SK-N-SH (cell line): ENCODE measurements around the gene TACC2. TPM values are rescaled to one million over a fixed set of nuclear protein-coding genes. Genes with fewer than 3 reads are reported as not detected.
A peak's percentile ranks its signal among the peaks of the same experiment; 100 is the strongest.

Experiments
- CTCF ChIA-PET: fragments of 300-600, 350-600 bp; formaldehyde crosslinking; extraction: SDS; loops from one replicate; lab custom pipeline; 2021; lab: Yijun Ruan, JAX
- POLR2A ChIA-PET: fragments of 350-600 bp; sonication (Branson Sonifier 250); formaldehyde crosslinking; extraction: SDS; loops from one replicate; lab custom pipeline; 2020; ENCODE audit warnings: antibody characterized with exemption, inconsistent platforms; lab: Yijun Ruan, JAX
- DNase-seq: peaks from one replicate; pipeline ENCODE4 v3.0.0; 2012
- H2AFZ ChIP-seq: fragments of 200-600 bp; sonication (generic); 2 replicates; pipeline ENCODE4 v1.8.1; 2016; ENCODE audit warnings: antibody characterized with exemption, mild to moderate bottlenecking, low read depth
- H3F3A ChIP-seq: fragments of 200-600 bp; sonication (generic); replicated peaks from 2 replicates; pipeline ENCODE3; 2016; ENCODE audit warnings: antibody characterized with exemption, mild to moderate bottlenecking; ENCODE audit not compliant: insufficient read depth
- H3K27ac ChIP-seq, 2 experiments: fragments of 200-500 bp in 1 of 2; fragments of 200-600 bp in 1 of 2; sonication (Bioruptor generic) in 1 of 2; sonication (generic), shearing (Covaris generic) in 1 of 2; 2 replicates each; pipeline versions ENCODE4 v1.5.1 to v1.6.1; 2014 to 2016; ENCODE audit warnings: low read depth in 2 of 2, inconsistent platforms in 1 of 2, low read length in 1 of 2, mild to moderate bottlenecking in 1 of 2, mixed read lengths in 1 of 2
- H3K27me3 ChIP-seq: fragments of 200-600 bp; sonication (generic), shearing (Covaris generic); 2 replicates; pipeline ENCODE4 v1.6.1; 2016; ENCODE audit warnings: mixed run types; ENCODE audit not compliant: insufficient read depth
- H3K36me3 ChIP-seq, 2 experiments: fragments of 200-500 bp in 1 of 2; fragments of 200-600 bp in 1 of 2; sonication (Bioruptor generic) in 1 of 2; sonication (generic) in 1 of 2; replicated peaks in 1 of 2; 2 replicates each; pipeline versions ENCODE3 to v1.5.1; 2014 to 2016; ENCODE audit warnings: low read length in 1 of 2, mild to moderate bottlenecking in 1 of 2; ENCODE audit not compliant: insufficient read depth in 2 of 2, control insufficient read depth in 1 of 2
- H3K4me1 ChIP-seq, 2 experiments: fragments of 200-500 bp in 1 of 2; fragments of 200-600 bp in 1 of 2; sonication (Bioruptor generic) in 1 of 2; sonication (generic), shearing (Covaris generic) in 1 of 2; 2 replicates each; pipeline versions ENCODE4 v1.5.1 to v1.6.1; 2014 to 2016; ENCODE audit warnings: low read depth in 1 of 2, low read length in 1 of 2, mixed run types in 1 of 2; ENCODE audit not compliant: insufficient read depth in 2 of 2, control insufficient read depth in 1 of 2
- H3K4me2 ChIP-seq: fragments of 200-600 bp; sonication (generic), shearing (Covaris generic); 2 replicates; pipeline ENCODE4 v1.6.1; 2017; ENCODE audit warnings: mixed run types
- H3K4me3 ChIP-seq, 2 experiments: fragments of 200-500 bp in 1 of 2; fragments of 200-600 bp in 1 of 2; sonication (Bioruptor generic) in 1 of 2; sonication (generic), shearing (Covaris generic) in 1 of 2; 2 replicates each; pipeline versions ENCODE4 v1.5.1 to v1.8.1; 2014 to 2016; ENCODE audit warnings: low read depth in 2 of 2, inconsistent platforms in 1 of 2, low read length in 1 of 2, mild to moderate bottlenecking in 1 of 2, mixed read lengths in 1 of 2, moderate library complexity in 1 of 2
- H3K79me2 ChIP-seq: fragments of 200-600 bp; sonication (generic); 2 replicates; pipeline ENCODE4 v1.8.1; 2017; ENCODE audit warnings: mild to moderate bottlenecking; ENCODE audit not compliant: insufficient read depth
- H3K9ac ChIP-seq: fragments of 200-600 bp; sonication (generic); 2 replicates; pipeline ENCODE4 v1.6.1; 2017; ENCODE audit warnings: mixed run types
- H3K9me2 ChIP-seq: fragments of 200-600 bp; sonication (generic); 2 replicates; pipeline ENCODE4 v1.6.1; 2017; ENCODE audit warnings: mixed run types
- H3K9me3 ChIP-seq: fragments of 200-600 bp; sonication (generic); 2 replicates; pipeline ENCODE4 v1.6.1; 2017; ENCODE audit warnings: mixed run types, mild to moderate bottlenecking, moderate library complexity
- H4K20me1 ChIP-seq: fragments of 200-600 bp; sonication (generic); 2 replicates; pipeline ENCODE4 v1.6.1; 2017; ENCODE audit warnings: mild to moderate bottlenecking, mixed run types; ENCODE audit not compliant: insufficient read depth
- CTCF ChIP-seq: fragments of 200-600 bp; sonication (generic); IDR thresholded peaks from 2 replicates; pipeline ENCODE4 v1.6.1; 2017; ENCODE audit warnings: antibody characterized with exemption, mild to moderate bottlenecking, moderate library complexity
- ELF1 ChIP-seq: IDR thresholded peaks from 2 replicates; pipeline ENCODE4 v1.4.0; 2012
- EP300 ChIP-seq, 2 experiments: IDR thresholded peaks; 2 replicates each; pipeline versions ENCODE4 v1.4.0 to v1.6.1; 2012; ENCODE audit warnings: borderline replicate concordance in 1 of 2, low read depth in 1 of 2, low read length in 1 of 2
- FOXJ3 ChIP-seq: sonication (generic); formaldehyde crosslinking; IDR thresholded peaks from 2 replicates; pipeline ENCODE4 v1.5.1; 2020; ENCODE audit warnings: mild to moderate bottlenecking, missing genetic modification reagents
- FOXM1 ChIP-seq: IDR thresholded peaks from 2 replicates; pipeline ENCODE4 v1.4.0; 2012; ENCODE audit warnings: low read depth, mild to moderate bottlenecking
- GABPA ChIP-seq: IDR thresholded peaks from 2 replicates; pipeline ENCODE4 v1.4.0; 2012; ENCODE audit warnings: low read depth, mild to moderate bottlenecking
- MXI1 ChIP-seq: IDR thresholded peaks from 2 replicates; pipeline ENCODE4 v1.6.1; 2012; ENCODE audit warnings: mild to moderate bottlenecking, low read depth, low read length, improper control_type of control experiment
- NRF1 ChIP-seq: IDR thresholded peaks from 2 replicates; pipeline ENCODE4 v1.6.1; 2012; ENCODE audit warnings: low read depth, mild to moderate bottlenecking, low read length
- PBX3 ChIP-seq: IDR thresholded peaks from 2 replicates; pipeline ENCODE4; 2012
- RAD21 ChIP-seq: IDR thresholded peaks from 2 replicates; pipeline ENCODE4 v1.6.1; 2012; ENCODE audit warnings: mild to moderate bottlenecking, low read length
- RCOR1 ChIP-seq: fragments of 150-350 bp; IDR thresholded peaks from 2 replicates; pipeline ENCODE4 v1.6.1; 2017; ENCODE audit warnings: antibody characterized with exemption, low read length
- SIN3A ChIP-seq: IDR thresholded peaks from 2 replicates; pipeline ENCODE4 v1.6.1; 2012; ENCODE audit warnings: low read depth, mild to moderate bottlenecking, low read length, moderate library complexity, borderline replicate concordance
- SMC3 ChIP-seq: IDR thresholded peaks from 2 replicates; pipeline ENCODE4 v1.6.1; 2012; ENCODE audit warnings: low read depth, low read length, improper control_type of control experiment
- TAF1 ChIP-seq: IDR thresholded peaks from 2 replicates; pipeline ENCODE4 v1.6.1; 2012; ENCODE audit warnings: low read depth, mild to moderate bottlenecking, low read length, moderate library complexity, borderline replicate concordance
- TCF12 ChIP-seq: IDR thresholded peaks from 2 replicates; pipeline ENCODE4 v1.4.0; 2012
- WGBS: methylation state at CpG from one replicate; pipeline ENCODE4 v1.1.6; 2017; ENCODE audit warnings: low lambda C conversion rate; 5-methylcytosine and 5-hydroxymethylcytosine counted together
- polyA plus RNA-seq, 3 experiments: library from polyadenylated mRNA; depleted of rRNA; stranded (reverse); fragments of >200 nt; gene quantifications; 2 replicates each; pipeline ENCODE4 v1.2.3, GENCODE V29; 2012
- TF ChIP-seq, protein P1 (sequence below): IDR thresholded peaks from 2 replicates; pipeline ENCODE4 v1.6.1; 2012; ENCODE audit warnings: mild to moderate bottlenecking, low read depth, low read length, moderate library complexity
- TF ChIP-seq, protein P2 (sequence below): IDR thresholded peaks from 2 replicates; pipeline ENCODE4 v1.4.0; 2012; ENCODE audit warnings: low read depth

The TACC2 gene
- polyA plus RNA-seq, 1 of the 3 experiments (the other 2 are of a cell fraction) = 8.8 TPM

GRCh38 chr10:122298206-122298597, 309.2 kb downstream of the TACC2 start:
- Histone ChIP-seq H3K27ac (no peak overlapping the region), H3K79me2 (no peaks in the 10 kb centered on the region)
- 66% methylated on average over 6 of the region's 6 CpGs for WGBS

GRCh38 chr10:122298598-122299301, 309.8 kb downstream of the TACC2 start:
- H2AFZ ChIP-seq = peak overlapping the region; percentile 70; the same call in 1 of the 2 replicates
- H3K36me3 ChIP-seq = no peaks in the 10 kb centered on the region
- H3K27me3 ChIP-seq = no peaks in the 10 kb centered on the region; the same call in 1 of the 2 replicates
- H3K9me3 ChIP-seq = no peaks in the 10 kb centered on the region
- H3K79me2 ChIP-seq = no peaks in the 10 kb centered on the region
- H3K9ac ChIP-seq = no peak overlapping the region
- peak; percentile 80 for DNase-seq
- peak; percentile 89 for TF ChIP-seq CTCF
- peak; percentile 3; the same call in 1 of the 2 replicates for TF ChIP-seq NRF1
- no peak for TF ChIP-seq FOXJ3
- TF ChIP-seq ELF1 = 0 out of 2 replicates have a peak, but pooled peaks have one; percentile 40
- TF ChIP-seq SIN3A = no peak
- TF ChIP-seq PBX3 = no peak
- peak; percentile 96 for TF ChIP-seq SMC3
- no peak for TF ChIP-seq RCOR1
- TF ChIP-seq RAD21 = peak; percentile 95
- TF ChIP-seq, protein P1, sequence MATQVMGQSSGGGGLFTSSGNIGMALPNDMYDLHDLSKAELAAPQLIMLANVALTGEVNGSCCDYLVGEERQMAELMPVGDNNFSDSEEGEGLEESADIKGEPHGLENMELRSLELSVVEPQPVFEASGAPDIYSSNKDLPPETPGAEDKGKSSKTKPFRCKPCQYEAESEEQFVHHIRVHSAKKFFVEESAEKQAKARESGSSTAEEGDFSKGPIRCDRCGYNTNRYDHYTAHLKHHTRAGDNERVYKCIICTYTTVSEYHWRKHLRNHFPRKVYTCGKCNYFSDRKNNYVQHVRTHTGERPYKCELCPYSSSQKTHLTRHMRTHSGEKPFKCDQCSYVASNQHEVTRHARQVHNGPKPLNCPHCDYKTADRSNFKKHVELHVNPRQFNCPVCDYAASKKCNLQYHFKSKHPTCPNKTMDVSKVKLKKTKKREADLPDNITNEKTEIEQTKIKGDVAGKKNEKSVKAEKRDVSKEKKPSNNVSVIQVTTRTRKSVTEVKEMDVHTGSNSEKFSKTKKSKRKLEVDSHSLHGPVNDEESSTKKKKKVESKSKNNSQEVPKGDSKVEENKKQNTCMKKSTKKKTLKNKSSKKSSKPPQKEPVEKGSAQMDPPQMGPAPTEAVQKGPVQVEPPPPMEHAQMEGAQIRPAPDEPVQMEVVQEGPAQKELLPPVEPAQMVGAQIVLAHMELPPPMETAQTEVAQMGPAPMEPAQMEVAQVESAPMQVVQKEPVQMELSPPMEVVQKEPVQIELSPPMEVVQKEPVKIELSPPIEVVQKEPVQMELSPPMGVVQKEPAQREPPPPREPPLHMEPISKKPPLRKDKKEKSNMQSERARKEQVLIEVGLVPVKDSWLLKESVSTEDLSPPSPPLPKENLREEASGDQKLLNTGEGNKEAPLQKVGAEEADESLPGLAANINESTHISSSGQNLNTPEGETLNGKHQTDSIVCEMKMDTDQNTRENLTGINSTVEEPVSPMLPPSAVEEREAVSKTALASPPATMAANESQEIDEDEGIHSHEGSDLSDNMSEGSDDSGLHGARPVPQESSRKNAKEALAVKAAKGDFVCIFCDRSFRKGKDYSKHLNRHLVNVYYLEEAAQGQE = no peak
- TF ChIP-seq, protein P2, sequence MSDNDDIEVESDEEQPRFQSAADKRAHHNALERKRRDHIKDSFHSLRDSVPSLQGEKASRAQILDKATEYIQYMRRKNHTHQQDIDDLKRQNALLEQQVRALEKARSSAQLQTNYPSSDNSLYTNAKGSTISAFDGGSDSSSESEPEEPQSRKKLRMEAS = peak; percentile 72; the same call in 1 of the 2 replicates
- H3K27ac ChIP-seq = no peak overlapping the region
- H3K4me3 ChIP-seq = peak overlapping the region; percentile 1 to 42; a peak in 2 of 4 replicates
- WGBS = 25% methylated on average over 14 of the region's 15 CpGs
- H3K9me2 ChIP-seq = no peaks in the 10 kb centered on the region
- CTCF ChIA-PET = interaction anchor here (0.6 to 7.6 kb wide), 59 partner anchors 9 to 413 kb away, joined by 3 to 139 read pairs (median 5); partner anchors contain the start of genes ARMS2, HTRA1 and PLEKHA1
- no peaks in the 10 kb centered on the region for H3F3A ChIP-seq
- POLR2A ChIA-PET = no interaction called here
- H3K4me2 ChIP-seq = peak overlapping the region; percentile 55; the same call in 1 of the 2 replicates
- H4K20me1 ChIP-seq = no peaks in the 10 kb centered on the region
- no peaks in the 10 kb centered on the region; a peak in 1 of 4 replicates for H3K4me1 ChIP-seq

More at GRCh38 chr10:122298206-122298597, 309.2 kb downstream of the TACC2 start:
- TF ChIP-seq MXI1 (no peak), EP300 (IDR thresholded peaks at IDR 0.05; ENCODE audit: borderline replicate concordance in 1 of 2, low read depth in 1 of 2, low read length in 1 of 2) (no peak), TCF12 (no peak), TAF1 (no peak), GABPA (no peak), PBX3 (no peak), RCOR1 (no peak), RAD21 (no peak), FOXM1 (no peak)
- TF ChIP-seq, protein P2 = no peak
- DNase-seq = no peak
- Histone ChIP-seq H3K4me3 (no peak overlapping the region), H3K9ac (no peak overlapping the region), H3K27me3 (no peaks in the 10 kb centered on the region; the same call in 1 of the 2 replicates), H3K4me2 (no peak overlapping the region), H3K9me2 (no peaks in the 10 kb centered on the region), H3K36me3 (no peaks in the 10 kb centered on the region), H2AFZ (no peak overlapping the region), H4K20me1 (no peaks in the 10 kb centered on the region), H3K9me3 (no peaks in the 10 kb centered on the region), H3K4me1 (no peaks in the 10 kb centered on the region; a peak in 1 of 4 replicates), H3F3A (no peaks in the 10 kb centered on the region)
- ChIA-PET CTCF (interaction anchor here (0.6 to 7.6 kb wide), 44 partner anchors 8 to 414 kb away, joined by 3 to 139 read pairs (median 5); partner anchors contain the start of genes ARMS2 and HTRA1), POLR2A (no interaction called here)
